CD4-positive, alpha-beta T cell treated with Interleukin-15 for 1 hour (primary cell): Measurements from ENCODE around the gene ROR1.
"Not testable (repeated sequence)": the region's sequence is repeated elsewhere in the genome, so short reads cannot be mapped to it uniquely, and the experiment has no call there.

Experiments
- DNase-seq: peaks from one replicate; pipeline ENCODE4 v3.0.0-alpha.2; 2020

The ROR1 gene

DNA sequence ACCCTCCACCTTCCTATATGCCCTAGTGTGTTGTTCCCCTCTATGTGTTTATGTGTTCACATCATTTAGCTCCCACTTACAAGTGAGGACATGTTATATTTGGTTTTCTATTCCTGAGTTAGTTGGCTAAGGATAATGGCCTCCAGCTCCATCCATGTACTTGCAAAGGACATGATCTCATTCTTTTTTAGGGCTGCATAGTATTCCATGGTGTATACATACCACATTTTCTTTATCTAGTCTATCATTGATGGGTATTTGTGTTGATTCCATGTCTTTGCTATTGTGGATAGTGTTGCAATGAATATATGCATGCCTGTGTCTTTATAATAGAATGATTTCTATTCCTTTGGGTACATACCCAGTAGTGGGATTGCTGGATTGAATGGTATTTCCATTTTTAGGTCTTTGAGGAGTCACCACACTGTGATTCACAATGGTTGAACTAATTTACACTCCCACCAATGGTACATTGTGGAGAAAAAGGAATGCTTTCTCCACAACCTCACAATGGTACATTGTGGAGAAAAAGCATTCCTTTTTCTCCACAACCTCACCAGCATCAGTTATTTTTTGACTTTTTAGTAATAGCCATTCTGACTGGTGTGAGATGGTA lies 52.5 kb downstream of the ROR1 start:
- DNase-seq = not testable (repeated sequence)

DNA sequence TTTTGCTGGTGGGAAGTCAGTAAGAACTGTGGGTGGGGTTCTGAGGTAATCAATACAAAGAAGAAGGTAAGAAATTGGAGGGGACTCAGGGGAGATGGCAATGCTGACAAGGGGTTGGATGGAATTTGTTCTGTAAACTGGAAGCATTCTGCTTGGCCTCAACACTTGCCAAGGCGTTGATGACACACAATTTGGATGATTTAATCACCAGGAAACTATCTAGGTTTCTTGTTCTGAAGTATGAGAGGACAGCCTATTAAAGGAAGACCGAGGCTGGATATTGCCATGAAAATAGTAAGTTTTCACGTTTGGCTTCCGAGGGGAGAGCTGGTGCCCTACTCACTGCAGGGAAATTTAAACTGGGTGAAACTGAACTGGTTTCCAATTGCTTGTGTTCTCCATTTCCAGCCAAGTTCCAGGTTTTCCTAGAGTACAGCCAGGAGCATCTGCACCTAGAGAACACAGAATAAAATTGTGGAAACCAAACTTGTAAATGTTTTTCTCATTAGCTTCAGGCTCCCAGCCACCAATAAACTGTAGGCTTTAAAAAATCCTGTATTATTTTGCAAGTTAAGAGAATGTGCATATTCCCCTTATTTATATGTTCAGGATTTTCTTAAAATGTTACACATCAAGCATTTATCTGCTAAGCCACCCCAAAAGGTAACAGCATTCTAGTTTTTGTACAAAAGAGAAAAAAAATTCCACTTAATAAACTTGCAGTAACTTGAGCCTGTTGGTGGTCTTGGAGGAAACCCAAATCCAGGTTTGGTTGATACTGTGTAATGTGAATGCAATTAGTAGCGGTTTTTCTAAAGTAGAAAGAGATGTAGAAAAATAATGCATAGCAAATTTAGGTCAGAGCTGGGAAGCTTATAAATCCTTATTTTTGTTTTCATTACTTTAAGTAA lies 53.8 kb downstream of the ROR1 start:
- no peak for DNase-seq

GRCh38 chr1:63828322-63829044 lies 54.7 kb downstream of the ROR1 start:
- DNase-seq = no peak

- no peak for DNase-seq
These were observed 55.8 kb downstream of the ROR1 start for GRCh38 chr1:63829349-63830327.

DNA sequence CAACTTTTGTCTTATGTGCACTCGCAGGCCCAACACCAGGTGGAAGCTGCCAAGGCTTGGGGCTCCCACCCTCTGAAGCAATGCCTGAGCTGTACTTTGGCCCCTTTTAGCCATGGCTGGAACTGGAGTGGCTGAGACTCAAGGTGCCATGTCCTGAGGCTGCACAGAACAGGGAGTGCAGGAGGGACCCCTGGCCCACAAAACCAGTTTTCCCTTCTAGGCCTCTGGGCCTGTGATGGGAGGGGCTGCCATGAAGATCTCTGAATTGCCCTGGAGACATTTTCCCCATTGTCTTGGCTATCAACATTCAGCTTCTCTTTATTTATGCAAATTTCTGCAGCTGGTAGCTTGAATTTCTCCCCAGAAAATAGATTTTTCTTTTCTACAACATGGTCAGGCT lies 57.6 kb downstream of the ROR1 start:
- no peak for DNase-seq

- no peak for DNase-seq
These were observed 59.7 kb downstream of the ROR1 start for GRCh38 chr1:63833363-63834119.

DNA sequence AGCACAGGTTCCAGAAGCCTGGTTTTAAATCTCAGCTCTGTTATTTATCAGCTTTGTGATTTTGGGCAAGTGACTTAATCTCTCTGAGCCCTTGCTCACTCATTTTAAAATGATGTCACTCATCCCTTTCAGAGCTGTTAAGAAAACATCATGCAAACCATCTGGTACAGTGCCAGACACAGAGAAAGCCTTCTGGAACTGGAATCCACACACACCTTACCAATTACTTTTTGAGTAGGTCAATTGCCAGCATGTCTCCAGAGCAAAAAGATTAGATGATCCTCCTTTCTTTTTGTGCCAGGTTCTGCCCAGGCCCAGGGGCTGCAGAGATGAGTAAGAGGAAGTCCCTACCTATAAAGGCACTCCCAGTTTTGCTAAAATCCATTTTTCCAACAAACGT lies 61.3 kb downstream of the ROR1 start:
- no peak for DNase-seq

DNA sequence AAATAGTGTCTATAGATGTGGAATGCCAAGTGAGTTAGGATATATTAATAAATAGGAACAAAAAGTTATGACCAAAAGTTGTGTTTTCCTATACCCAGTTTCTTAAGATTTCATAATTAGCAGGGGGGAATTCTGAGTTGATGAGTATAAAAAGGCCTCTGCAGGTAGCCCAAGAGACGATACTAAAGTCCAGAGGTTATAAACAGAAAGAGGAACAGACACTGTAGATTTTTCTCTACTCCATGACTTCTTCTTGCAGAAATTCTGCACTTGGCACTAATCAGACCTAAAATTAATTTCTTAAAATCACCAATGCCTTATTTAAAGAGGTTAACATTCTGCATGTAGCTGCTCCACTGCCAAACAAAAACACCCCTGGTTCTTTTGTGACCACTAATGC lies 62.6 kb downstream of the ROR1 start:
- DNase-seq = no peak

- no peak for DNase-seq
These were observed 63.0 kb downstream of the ROR1 start for GRCh38 chr1:63836830-63837229.

DNA sequence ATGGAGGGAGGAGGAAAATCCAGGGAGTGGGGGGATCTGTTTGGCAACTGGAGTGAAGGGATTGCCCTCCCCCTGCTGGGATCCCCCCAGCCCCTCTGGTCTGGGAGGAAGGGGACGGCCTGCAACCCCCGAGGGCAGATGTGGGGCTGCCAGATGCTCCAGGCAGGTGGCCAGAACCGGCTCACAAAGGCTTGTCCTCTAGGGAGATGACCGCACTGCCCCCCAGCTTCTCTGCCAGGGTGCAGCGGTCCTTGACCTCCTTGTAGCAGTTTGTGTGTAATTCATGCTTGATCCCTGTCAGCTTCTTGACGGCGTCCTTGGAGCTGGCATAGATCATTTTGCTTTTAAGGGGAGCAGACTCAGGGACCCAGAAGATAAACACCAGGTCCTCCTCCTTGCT lies 69.2 kb downstream of the ROR1 start:
- no peak for DNase-seq

DNA sequence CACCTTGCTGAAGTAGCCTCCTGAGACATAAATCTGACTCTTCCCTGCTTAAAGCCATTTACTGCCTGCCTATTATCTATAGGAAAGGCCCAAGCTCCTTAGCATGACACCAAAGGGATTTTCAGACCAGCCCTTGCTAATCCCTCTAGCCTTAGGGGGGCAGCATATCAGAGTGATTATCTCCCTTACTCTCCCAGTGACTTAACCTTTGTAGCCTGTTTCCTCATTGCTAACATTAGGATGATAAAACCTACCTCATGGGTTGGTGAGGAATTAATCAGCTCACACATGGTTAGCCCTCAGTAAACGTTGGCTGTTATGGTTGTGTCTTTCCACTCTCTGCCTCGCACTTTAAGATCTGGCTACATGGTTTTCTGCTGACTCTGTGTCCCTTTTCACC lies 70.1 kb downstream of the ROR1 start:
- no peak for DNase-seq

- DNase-seq = no peak
These were observed 71.5 kb downstream of the ROR1 start for GRCh38 chr1:63845346-63845745.

- no peak for DNase-seq
These were observed 73.6 kb downstream of the ROR1 start for GRCh38 chr1:63847308-63847910.

- no peak for DNase-seq
These were observed 74.9 kb downstream of the ROR1 start for GRCh38 chr1:63848733-63849132.

- DNase-seq = no peak
These were observed 75.3 kb downstream of the ROR1 start for GRCh38 chr1:63849149-63849548.

DNA sequence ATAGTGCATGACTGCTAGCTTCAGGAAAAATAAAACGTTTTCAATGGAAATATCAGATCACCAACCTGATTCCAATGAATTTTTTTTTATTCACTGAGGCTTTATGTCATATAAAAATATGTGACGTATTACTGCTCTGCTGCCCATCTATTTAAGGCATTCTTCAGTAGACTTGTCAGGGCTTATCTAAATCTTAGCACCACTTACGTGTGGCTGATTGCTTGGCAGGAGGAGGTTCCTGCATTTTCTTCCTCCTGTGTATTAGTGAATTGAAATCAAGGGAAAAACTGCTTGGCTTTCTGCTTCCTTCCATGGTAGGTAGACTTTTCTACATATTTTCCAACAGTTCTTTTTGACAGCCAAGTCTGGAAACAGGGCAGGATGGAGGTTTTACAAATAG lies 80.3 kb downstream of the ROR1 start:
- no peak for DNase-seq

GRCh38 chr1:63855942-63856341 lies 82.1 kb downstream of the ROR1 start:
- DNase-seq = no peak

DNA sequence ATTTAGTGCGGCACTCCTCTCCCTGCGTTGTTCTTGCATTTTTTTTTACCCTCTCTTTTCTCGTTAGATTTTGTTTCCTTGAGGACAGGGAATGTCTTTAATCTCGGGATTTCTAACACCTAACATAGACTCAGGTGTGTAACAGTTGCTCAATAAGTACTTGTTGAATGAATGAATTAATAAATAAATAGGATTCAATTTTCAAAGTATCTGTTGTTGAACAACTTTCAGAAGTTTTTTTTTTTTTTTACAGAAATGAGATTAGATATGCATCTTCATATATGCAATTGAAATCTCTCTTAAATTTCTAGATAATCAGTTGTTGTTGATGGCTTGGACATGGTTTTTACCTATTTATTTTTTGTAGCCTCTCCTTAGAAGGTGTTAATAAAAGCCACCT lies 83.1 kb downstream of the ROR1 start:
- DNase-seq = no peak

DNA sequence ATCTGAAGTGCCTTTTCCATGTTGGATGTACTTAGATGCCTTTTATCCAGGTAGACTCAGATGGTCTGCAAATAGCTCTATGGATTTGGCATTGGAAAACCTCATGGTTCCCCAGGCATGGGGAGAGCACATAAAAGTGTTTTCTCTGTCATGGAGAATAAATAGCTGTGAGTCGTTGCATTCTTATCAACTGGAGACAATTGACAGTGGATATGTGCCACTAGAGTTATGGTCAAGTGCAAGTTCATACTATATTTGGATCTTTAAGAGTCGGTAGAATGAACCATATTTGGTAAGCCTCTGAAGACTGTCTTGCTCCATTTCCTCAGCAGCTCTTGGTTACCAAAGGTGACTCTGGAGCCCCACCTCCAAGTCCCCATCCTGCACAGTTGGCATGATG lies 83.7 kb downstream of the ROR1 start:
- no peak for DNase-seq

DNA sequence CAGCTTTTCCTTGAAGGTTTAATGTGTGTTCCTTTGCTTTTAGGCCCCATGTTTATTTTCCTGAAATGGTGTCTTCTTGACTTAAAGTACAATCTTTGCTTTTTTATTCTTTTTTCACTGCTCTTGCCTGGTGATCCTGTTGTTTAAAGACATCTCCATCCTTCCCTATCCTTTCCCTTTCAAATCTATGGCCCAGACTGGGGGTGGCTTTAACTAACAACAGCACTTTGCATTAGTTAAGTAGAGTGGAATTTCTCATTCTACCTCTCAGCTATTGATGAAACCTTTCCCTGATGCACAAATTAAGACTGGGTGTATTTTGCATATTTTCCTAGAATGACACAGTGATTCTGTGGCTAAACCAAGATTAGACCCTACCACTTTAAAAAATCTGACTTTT lies 84.3 kb downstream of the ROR1 start:
- no peak for DNase-seq

DNA sequence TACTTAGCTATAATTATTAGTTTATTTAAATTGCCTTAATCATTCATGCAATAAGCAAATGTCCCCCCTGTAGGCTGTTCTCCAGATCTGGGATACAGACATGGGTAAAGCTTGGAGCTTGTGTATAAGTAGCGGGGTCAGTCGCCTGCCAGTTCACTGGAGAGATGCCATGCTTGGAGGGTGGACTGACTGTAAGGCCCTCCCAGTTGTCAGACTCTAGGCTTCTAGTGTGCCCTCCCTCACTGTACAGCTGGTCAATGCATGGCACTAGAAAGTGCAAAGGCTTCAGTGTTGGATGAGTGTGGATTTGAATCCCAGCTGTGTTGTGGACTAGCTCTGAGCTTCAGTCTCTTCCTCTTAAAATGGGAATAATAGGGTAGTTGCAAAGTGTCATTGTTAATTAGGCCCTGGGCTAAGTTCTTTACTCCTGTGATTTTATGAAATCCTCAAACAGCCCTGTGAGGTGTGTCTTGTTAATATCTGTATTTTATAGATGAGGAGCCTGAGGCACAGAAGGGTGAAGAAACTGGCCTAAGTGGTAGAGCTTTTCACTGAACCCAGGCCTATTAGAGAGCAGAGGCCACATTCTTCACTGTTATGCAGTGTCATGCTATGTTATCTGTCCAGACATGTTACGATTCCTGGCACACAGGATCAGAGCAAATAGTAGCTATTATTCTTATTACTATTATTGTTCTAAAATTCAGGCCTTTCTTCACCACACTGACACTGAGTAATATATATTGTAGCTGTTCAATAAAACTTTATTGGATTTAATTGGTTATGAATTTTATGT lies 85.9 kb downstream of the ROR1 start:
- no peak for DNase-seq
